Esophagus squamous epithelium (tissue), 4 donors: ENCODE results near the gene ST6GALNAC1.

Experiments
- CTCF ChIP-seq, 6 experiments: fragments of 450-650 bp in 4 of 6; fragments of 200-600 bp in 2 of 6; sonication (generic) in 2 of 6; IDR thresholded peaks; one replicate each; pipeline ENCODE4 v1.5.1; 2016 to 2019; ENCODE audit warnings: antibody characterized with exemption in 6 of 6, mild to moderate bottlenecking in 4 of 6, moderate library complexity in 4 of 6
- POLR2A ChIP-seq, 4 donors: fragments of 450-650 bp; IDR thresholded peaks; one replicate each; pipeline ENCODE4 v1.6.1; 2017; ENCODE audit warnings: antibody characterized with exemption in 4 of 4, mild to moderate bottlenecking in 4 of 4, moderate library complexity in 3 of 4

GRCh38 chr17:76601065-76601464 is 42.5 kb downstream of the ST6GALNAC1 start:
- no peak for TF ChIP-seq POLR2A (IDR thresholded peaks at IDR 0.05)
- no peak for TF ChIP-seq CTCF (IDR thresholded peaks at IDR 0.05)
